Mesenteric fat pad (tissue), 1 donor: ENCODE data around the gene ANKRD27. TPM values are rescaled to one million over a fixed set of nuclear protein-coding genes. Genes with fewer than 3 reads are reported as not detected.
A peak's percentile ranks its signal among the peaks of the same experiment; 100 is the strongest.
"Not testable (repeated sequence)": the region's sequence is repeated elsewhere in the genome, so short reads cannot be mapped to it uniquely, and the experiment has no call there.

Source experiments
- DNase-seq: peaks from one replicate; pipeline ENCODE4 v3.0.0-alpha.2; 2020; ENCODE audit warnings: low spot score
- long read RNA-seq: library from polyadenylated mRNA; unstranded; transcript quantifications from one replicate; pipeline ENCODE4 v2.0.0, GENCODE V29; 2020
- total RNA-seq: library from RNA; stranded (reverse); fragmentation: NEBNext Ultra II Directional; extraction: Animal tissue kit (Norgen Biotek cat#: 25700); gene quantifications from one replicate; pipeline ENCODE4 v1.2.1, GENCODE V29; 2021
- donor health status: DM: yes; HTN: yes; CAD: no.

ANKRD27 gene
- 34.3 TPM for total RNA-seq
- long read RNA-seq, full-length matches to known transcripts: 1 of 28 reads
- long read RNA-seq, partial matches to known transcripts: 23 of 28 reads
- long read RNA-seq, other reads (novel, unspliced or antisense): 4 of 28 reads

DNA sequence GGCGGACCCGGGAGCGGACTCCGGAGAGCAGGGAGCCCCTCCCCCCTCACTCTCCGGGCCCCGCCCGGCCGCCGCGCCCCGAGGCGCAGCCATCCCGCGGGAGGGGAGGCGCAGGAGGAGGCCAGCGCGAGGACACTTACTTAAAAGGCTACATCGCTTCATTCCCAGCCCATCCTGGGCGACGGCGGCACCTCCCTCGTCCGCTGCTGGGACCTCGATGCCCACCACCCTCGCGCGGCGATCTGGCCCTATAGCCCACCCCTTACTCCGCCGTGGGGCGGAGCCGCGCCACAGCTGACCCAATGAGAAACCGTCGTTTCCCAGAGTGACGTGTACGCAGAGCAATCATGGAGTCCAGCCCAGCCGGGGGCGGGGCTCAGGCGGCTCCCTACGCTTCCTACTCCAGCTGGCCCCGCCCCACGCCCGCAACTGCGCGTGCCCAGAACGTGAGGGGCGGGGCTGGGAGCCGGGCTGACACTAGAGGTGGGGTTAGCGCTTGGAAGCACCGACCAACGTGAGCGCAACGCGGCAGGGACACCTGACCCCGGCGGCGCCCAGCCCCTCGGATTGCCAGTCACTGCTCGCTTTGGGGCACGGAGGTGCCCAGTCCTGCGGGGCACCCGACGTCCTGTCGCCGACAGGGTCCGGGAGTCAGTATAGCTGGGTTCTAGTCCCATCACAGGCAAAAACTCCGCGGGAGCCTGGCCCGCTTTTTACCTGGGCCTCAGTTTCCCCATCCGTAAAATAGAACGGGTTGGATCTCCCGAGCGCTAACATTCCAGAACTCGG is at the start of gene ANKRD27:
Gene ANKRD27, minus strand, starts transcription at position 250 of the 789 bp plus-strand sequence. CDS start 16,165 bp downstream, outside the sequence.
- peak; percentile 99 for DNase-seq

DNA sequence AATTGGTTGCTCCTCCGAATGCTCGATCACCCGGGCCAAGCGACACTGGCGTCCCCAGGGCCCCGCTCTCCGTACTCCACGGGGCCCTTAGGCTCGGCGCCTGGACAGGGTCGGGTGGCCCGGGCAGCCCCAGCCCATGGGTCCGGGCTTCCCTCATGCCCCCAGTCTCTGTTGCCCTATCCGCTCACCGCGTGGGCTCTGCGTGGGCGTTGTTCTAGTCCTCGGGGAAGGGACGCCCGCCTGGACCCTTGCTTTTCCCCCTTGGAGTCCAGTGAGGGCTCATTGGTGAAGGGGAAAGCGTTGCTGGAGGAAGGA is 45.9 kb upstream of the ANKRD27 start:
- no peak for DNase-seq

- no peak for DNase-seq
Observed at GRCh38 chr19:32720216-32720935, 45.4 kb upstream of the ANKRD27 start.

DNA sequence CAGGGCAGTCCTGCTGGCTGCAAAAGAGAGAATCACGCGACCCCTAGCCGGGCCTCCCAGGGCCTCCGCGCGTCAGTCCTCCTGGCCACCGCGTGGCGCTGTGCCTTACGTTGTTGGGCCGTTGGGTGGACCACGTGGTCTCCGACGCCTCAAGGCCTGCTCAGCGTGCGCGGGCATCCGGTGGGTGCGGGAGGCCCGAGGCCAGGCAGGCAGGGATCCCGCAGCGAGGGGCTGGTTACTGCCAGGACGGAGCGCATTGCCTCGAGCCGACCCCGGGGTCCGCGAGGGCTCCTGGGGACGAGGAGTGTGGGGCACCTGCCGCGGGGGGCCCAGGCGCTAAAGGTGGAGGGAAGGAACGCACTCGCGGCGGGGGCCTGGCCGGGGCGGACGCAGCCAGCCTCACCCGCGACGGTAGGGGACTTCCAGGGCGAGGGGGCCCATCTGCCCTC is 44.7 kb upstream of the ANKRD27 start, which contains the start of gene TDRD12:
Gene TDRD12, plus strand, starts transcription at position 157 of the 449 bp plus-strand sequence. CDS start 306 bp downstream, outside the sequence.
- no peak for DNase-seq

DNA sequence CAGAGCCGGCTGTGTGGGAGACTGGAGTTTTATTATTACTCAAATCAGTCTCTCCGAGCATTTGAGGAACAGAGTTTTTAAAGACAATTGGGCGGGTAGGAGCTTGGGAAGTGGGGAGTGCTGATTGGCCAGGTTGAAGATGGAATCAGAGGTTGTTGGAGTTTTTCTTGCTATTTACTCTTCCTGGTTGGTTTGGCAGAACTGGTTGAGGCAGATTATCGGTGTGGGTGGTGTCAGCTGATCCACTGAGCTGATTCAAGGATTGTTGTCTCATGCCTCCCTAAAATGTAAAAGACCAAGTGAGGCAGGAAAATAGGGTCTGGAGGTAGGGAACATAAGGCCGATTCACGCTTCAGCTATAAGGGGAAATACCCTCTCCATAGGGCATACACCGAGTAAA is 43.3 kb upstream of the ANKRD27 start:
- no peak for DNase-seq

DNA sequence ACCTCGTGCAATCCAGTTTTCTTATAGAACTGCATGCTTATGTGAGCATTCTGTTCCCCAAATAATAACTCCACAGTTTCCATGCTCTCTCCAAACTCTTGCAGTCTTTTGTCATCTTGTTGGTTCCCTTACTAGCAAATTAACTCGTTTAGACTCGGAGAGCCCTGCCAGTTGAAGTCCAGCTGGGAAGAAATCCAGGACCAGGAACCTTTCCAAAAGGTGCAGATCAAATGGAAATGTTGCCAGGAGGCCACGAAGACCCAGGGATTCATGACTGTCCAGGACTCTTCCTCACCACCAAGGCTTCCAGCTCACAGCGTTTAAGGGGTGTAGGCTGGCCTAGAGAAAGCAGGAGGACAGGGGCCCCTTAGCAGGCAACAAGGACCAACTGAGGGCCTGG is 42.5 kb upstream of the ANKRD27 start:
- no peak for DNase-seq

- not testable (repeated sequence) for DNase-seq
Observed at GRCh38 chr19:32716203-32716602, 41.2 kb upstream of the ANKRD27 start.

GRCh38 chr19:32711747-32712146 is 36.8 kb upstream of the ANKRD27 start:
- no peak for DNase-seq

GRCh38 chr19:32709032-32709431 is 34.1 kb upstream of the ANKRD27 start:
- no peak for DNase-seq

GRCh38 chr19:32708457-32708856 is 33.5 kb upstream of the ANKRD27 start:
- DNase-seq: peak; percentile 24

- not testable (repeated sequence) for DNase-seq
Observed at GRCh38 chr19:32704006-32704405, 29.0 kb upstream of the ANKRD27 start.

- no peak for DNase-seq
Observed at GRCh38 chr19:32702010-32702409, 27.0 kb upstream of the ANKRD27 start.

- DNase-seq: not testable (repeated sequence)
Observed at GRCh38 chr19:32700129-32700528, 25.1 kb upstream of the ANKRD27 start.

DNA sequence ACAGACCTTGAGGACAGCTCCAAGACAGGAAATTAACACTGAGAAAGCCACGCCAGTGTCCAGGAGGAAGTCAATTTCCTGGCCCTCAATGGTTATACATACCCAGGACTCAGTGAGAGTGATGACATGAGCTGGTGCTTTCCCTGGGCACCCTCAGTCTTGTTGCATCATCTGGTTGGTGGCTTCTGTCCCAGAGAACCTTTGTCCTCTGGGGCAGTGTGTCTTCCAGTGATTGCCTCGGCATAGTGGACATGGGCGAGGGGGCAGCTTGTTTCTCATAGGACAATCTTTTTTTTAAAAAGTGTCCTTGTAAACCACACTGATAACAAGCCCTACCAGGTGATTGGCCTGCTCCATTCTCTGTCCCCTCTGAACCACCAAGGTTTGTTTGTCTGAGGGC is 21.8 kb upstream of the ANKRD27 start:
- not testable (repeated sequence) for DNase-seq

DNA sequence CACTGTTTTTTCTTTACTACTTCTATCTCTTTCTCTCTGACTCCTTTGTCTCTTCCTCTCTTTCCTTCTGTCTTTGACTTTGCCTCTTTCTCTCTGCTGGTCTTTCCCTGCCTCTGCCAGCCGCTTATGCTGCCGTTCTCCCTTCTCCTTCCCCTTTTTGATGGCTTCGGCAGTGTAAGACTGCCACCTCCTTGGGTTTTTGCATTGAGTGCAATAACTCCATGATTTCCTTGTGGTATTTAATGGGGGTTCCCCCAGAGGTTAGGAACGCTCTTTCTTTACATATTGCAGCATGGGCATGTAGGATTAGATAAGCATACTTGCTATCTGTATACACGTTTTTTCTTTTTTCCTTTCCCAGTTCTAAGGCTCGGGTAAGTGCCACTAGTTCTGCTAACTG is 20.5 kb upstream of the ANKRD27 start:
- not testable (repeated sequence) for DNase-seq

GRCh38 chr19:32694851-32695250 is 19.9 kb upstream of the ANKRD27 start:
- not testable (repeated sequence) for DNase-seq

GRCh38 chr19:32694316-32694715 is 19.3 kb upstream of the ANKRD27 start:
- not testable (repeated sequence) for DNase-seq

DNA sequence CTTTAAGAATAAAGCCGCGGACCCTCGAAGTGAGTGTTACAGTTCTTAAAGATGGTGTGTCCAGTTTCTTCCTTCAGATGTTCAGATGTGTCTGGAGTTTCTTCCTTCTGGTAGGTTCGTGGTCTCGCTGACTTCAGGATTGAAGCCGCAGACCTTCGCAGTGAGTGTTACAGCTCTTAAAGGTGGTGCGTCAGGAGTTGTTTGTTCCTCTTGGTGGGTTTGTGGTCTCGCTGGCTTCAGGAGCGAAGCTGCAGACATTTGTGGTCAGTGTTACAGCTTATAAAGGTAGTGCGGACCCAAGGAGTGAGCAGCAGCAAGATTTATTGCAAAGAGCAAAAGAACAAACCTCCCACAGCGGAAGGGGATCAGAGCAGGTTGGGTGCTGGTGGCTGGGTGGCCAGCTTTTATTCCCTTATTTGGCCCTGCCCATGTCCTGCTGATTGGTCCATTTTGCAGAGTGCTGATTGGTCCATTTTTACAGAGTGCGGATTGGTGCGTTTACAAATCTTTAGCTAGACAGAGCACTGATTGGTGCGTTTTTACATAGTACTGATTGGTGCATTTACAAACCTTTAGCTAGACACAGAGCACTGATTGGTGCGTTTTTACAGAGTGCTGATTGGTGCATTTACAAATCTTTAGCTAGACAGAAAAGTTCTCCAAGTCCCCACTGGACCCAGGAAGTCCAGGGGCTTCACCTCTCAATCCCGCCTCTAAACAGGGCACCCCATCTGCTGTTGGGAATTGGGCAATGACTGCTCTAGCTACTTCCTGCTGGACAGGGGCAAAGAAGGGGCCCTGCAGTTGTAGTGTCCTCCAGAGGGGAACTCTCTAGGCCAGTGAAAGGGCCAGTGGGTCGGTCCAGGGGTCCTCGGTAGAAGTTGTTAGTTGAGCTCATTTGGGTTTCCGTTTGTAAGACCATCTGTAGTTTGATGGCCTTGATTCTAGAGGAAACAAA is 18.4 kb upstream of the ANKRD27 start:
- DNase-seq: not testable (repeated sequence)

GRCh38 chr19:32692727-32693061 is 17.7 kb upstream of the ANKRD27 start:
- no peak for DNase-seq

GRCh38 chr19:32691952-32692726 is 17.2 kb upstream of the ANKRD27 start:
- peak; percentile 90 for DNase-seq
